ENCODE results near the gene PGLYRP1.

PGLYRP1 gene

DNA sequence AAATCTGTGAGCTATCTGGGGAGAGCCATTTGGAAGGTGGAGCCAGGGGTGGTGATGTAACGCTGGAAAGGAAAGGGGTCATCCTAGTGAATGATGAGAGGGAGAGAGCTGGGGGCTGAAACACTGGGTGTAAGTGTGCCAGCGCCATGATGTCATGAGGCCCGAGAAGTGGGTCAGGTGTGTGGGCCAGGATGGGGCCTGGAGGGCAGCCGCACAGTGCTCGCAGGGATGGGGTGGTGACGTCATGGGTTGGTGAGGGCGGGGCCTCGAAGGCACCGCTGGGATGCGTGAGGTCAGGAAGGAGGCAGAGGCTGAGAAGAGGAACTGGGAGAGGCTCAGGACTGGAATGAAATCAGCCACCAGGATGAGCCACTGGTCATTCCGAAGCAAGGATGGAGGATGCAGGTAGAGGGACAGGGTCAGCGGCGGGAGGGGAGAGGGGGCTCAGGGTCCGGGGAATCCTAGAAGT lies 23.2 kb downstream of the PGLYRP1 start:
- peak; percentile 19 for DNase-seq

DNA sequence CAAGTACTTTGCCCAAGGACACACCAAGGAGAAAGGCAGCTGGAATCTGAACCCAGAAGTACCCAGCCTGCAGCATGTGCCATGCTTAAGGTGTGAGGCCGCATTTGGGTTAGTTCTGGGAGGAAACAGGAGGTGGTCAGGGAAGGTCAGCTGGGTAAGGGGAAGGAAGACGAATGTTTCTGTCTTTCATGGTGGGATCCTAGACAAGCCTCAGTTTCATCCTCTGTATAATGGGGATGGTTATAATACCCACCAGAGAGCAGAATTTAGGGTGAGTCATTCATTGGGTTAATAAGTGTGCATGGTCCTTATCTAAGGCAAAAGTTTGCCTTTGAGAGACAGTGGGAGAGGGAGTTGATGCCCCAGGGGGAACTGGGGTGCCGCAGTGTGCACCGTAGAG lies 24.0 kb downstream of the PGLYRP1 start:
- DNase-seq, result no peak

DNA sequence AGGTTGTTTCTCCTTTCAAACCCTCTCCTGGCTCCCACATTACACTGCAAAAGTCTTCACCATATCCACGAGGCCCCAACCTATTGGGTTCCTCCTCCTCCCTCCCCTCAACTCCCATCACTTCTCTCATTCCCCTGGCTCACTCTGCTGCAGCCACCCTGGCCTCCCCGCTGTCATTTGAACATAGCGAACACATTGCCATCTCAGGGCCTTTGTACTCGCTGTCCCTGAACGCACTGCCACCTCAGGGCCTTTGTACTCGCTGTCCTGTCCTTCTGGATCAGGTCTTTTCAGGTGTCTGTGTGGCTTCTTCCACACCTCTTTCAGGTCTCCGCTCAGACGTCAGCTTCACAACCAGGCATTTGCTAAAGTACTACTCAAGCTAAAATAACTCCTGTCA lies 25.9 kb downstream of the PGLYRP1 start:
- no peak for DNase-seq

DNA sequence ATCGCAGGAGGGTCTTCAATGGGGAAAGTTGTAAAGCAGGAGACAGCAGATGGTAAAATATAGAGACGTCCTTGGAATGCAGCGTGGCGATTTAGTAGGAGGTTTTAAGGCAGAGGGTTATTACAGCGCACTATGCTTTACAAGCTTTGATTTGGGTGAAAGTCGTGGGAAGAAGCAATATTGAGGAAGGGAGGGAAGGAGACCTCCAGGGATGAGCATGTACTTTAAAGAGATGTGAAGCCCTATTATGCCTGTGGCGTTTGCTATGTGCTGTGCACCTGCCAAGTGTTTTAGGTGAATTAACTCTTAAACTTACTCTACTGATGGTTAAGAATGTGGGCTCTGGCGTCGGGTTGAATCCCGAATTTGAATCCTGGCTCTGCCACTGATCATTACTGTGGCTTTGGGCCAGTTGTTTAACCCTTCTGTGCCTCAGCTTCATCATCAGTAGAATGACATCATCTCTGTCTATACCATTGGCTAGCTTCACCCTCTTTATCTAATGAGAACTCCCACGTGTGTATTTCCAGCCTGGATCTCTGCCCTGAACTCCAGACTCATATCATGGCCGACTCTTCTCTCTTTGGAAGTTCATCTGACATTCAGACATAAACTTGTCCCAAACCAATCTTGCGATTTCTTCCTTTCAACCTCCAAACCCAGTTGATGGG lies 27.0 kb downstream of the PGLYRP1 start:
- DNase-seq, result no peak

DNA sequence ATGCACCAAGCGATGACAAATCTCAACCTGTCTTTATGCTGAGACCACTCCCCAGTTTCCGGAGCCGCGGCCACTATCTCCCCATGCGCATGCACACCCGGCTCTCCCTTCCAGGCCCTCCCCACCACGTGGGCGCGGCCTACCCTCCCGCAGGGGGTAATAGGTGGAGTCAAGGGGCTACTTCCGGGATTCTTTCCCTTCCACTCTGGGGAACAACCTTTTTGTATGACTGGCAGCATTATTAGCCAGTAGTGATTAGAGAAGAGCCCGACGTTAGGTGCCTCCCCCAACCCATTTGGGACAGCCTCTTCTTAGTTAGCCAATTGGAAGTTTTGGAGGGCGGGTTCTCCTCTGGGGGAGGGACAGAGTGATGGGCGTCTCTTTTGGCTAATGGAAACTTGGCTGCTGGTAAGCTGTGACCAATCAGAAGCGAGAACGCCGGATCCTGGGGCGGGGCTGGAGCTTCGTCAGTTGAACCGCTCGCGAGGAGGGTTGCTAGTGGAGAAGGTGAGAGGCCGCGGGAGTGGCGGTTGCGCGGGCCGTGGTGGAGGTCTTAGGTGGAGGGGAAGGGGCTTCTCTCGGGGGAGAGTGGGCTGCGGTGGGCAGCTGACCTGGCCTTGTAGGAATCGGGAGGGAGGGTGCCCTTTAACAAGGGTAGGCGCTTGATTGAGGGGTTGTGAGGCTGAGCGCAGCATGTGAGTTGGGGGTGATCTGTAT lies 27.7 kb downstream of the PGLYRP1 start, which contains the start of gene CCDC61:
TSS of gene CCDC61 (plus strand) at position 470 of the 717 bp plus-strand sequence. CDS start 7,552 bp downstream, outside the sequence.
- DNase-seq, result peak; percentile 96

DNA sequence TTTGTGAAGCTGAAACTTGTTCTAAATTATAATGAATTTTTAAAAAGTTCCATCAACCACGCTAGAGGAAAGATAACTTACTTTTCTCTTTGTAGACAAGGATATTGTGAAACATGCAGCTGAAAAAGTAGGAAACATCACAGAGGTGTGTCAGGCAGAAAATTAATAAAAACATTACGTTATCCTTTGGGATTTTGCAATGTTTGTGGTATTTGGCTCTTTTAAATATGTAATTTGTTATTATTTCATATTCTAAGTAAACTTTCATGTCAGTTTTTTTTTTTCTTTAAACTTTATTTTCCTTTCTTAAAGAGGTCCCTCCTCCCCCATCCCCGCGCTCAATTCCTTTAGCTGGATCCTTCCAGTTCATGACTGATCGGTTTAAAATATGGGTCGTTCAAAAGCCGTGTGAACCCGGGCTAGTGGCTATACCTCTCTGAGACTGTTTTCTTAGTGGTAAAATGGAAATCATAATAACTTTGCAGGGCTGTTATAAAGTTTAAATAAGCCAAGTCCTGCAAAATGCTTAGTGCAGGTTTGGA lies 28.3 kb downstream of the PGLYRP1 start:
- DNase-seq, result no peak

DNA sequence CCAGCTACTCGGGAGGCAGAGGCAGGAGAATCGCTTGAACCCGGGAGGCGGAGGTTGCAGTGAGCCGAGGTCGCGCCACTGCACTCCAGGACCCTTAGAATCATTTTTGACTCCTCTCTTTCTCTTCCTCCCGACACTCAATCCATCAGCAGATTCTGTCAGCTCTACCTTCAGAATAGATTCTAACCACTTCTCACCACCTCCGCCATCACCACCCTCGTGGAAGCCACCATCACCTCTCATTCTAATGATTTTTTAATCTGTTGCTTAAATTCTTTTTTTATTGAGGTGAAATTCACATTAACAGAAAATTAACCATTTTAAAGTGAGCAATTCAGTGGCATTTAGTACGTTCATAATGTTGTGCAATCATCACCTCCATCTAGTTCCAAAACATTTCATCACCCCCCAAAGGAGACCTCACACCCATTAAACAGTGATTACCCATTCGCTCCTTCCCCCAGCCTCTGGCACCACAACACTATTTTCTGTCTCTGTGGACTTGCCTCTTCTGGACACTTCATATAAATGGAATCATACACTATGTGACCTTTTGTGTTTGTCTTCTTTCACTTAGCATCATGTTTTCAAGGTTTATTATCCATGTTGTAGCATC lies 32.6 kb downstream of the PGLYRP1 start:
- DNase-seq, result no peak

DNA sequence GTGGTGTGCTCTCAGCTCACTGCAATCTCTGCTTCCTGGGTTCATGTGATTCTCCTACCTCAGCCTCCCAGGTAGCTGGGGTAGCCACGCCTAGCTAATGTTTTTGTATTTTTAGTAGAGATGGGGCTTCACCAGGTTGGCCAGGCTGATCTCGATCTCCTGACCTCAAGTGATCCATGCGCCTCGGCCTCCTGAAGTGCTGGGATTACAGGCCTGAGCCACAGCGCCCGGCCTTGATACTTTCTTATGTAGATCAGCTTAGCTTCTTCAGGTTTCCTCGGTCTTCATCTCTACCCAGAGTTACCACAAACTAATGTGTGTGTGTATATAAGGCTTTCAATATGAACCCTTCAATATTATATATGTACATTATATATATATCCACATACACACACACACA lies 37.5 kb downstream of the PGLYRP1 start:
- DNase-seq, result no peak

DNA sequence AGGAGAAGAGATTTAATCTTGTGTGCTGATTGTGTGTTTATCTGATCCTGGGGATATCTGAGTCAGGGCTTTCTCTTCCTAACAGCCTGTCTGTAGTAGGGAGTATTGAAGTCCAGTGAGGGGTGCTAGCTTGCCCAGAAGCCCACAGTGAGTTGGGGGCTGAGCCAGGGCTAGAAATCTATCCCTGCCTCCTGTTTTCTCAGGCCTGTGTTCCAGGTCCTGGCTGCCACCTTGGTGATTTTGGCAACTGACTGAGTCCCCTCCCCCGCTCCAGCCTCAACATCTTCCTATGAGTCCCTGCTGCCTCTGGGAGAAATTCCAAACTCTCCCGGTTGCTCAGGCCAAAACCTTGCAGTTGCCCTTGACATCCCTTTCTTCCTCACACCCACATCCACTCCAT lies 41.5 kb downstream of the PGLYRP1 start:
- no peak for DNase-seq

DNA sequence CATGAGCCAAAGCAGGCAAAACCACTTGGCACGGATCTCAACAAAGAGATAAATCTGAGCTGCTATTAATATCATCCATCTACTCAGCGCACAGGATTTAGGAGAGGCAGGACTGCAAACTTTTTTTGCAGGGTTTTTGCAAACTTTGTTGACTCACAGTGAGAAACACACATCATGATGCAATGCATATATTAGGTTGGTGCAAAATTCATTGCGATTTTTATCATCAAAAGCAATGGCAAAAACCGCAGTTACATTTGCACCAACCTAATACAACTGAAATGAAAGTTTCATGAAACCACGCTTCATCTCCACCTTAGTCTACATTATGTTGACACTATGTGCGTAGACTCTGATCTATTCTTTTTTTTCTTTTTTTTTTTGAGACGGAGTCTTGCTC lies 44.7 kb downstream of the PGLYRP1 start:
- no peak for DNase-seq

DNA sequence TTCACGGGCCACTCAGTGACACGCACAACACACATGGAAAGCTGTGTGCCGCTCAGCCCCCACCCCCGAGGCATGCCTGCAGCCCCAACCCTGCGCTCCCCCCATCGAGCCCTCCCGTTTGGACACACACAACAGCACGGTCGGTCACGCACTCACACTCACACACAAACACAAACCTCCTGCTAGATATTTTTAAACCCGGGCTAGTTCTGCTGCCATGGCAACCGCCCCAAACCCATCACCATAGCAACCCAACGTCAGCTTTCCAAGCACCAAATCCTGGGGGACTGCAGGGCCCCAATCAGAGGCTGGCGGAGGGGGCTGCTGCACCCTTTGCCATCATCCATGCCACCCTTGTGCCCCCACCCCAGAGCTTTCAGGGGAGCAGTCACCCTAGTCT lies 46.7 kb downstream of the PGLYRP1 start:
- no peak for DNase-seq

DNA sequence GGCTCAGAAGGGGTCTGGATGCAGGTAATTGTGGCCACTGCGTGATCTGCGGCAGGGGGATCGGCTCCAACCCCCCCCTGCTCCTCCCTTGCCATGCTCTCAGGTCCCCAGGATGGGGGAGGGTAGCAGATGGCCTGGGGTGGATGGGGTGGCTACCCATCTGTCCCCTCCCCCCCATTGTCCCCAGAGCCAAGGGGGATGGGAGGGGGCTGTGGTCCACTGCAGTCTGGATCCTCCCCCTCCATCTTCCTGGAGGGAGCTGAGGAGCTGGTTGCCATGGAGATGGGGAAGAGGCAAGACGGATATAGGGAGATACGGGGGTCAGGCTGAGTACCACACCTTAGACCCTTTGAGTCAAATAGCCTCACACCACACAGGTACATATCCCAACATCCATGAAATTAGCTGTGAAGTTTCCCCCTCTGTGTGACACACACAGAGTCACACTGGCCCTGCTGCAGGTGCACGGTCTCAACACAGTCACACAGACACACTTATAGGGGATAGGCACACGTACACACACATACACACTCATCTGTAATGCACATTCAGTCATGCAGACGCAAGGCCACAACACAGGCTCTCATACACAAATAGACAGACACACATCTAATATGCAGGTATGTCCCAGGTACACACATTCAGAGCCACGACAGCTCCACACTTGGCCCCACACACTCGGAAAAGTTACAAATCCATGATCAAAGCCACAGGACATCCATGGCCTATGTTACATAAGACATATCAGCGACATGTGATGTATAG lies 47.4 kb downstream of the PGLYRP1 start:
- DNase-seq, result no peak

DNA sequence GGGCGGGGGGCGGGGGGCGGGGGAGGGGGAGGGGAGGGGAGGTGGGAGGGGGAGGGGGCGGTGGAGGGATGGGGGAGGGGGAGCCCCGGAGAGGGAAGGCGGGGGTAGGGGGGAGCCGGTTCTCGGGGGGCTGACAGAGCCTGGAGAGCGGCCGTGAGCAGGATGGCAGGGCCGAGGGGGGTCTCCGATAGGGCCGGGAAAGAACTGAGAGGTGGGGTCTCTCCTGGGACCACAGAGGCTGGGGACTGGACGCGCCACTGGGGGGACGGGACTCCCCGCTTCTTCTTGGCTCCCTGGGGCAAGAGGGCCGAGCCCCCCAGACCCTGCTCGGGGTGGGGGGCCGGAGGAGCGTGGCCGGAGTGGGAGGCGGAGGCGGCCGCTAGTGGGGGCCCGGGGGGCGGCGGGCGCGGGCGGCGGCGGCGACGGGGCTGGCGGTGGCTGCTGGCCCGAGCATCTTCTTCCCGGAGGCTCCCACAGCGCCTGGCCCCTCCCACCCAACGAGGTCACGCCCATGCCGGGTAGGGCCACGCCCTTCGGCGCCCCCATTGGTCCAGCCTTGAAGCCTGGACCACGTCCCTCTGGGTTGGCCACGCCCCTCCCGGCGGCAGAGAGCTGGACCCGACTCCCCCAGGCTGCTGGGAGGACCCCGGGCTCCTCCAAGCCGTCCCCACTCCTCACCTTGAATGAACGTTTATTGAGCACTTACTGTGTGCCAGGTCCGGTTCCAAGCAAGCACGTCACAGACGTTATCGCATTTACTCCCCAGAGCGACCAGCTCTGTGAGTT lies 49.1 kb downstream of the PGLYRP1 start, which contains the start of gene NOVA2:
TSS of gene NOVA2 (minus strand) at position 313 of the 786 bp plus-strand sequence. CDS start 514 bp downstream, outside the sequence.
- peak; percentile 23 for DNase-seq

DNA sequence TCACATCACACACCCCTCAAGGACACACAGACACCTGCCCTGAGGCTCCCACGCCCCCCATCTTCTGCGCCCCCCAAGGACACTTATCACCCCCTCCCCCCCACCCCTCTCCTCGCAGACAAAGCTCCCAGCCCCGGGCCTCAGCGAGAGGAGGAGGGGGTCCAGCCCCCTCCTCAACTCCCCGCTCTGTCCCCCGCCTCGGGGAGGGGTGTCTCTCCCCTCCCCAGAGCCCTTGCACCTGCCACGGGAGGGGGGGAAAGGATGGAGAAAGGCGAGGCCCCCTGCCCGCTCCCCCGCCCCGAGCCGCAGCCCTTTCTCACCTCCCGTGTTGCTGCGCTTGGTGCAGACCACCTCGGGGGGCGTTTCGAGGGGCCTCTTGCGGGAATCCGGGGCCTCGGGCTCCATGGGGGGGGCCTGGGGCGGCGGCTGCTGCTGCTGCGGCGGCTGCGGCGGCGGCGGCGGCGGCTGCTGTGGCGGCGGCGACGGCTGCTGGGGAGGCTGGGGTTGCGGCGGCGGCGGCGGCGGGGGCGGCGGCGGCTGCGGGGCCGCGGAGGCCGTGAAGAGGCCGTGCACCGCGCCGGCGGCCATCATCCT lies 49.8 kb downstream of the PGLYRP1 start:
- peak; percentile 14 for DNase-seq

DNA sequence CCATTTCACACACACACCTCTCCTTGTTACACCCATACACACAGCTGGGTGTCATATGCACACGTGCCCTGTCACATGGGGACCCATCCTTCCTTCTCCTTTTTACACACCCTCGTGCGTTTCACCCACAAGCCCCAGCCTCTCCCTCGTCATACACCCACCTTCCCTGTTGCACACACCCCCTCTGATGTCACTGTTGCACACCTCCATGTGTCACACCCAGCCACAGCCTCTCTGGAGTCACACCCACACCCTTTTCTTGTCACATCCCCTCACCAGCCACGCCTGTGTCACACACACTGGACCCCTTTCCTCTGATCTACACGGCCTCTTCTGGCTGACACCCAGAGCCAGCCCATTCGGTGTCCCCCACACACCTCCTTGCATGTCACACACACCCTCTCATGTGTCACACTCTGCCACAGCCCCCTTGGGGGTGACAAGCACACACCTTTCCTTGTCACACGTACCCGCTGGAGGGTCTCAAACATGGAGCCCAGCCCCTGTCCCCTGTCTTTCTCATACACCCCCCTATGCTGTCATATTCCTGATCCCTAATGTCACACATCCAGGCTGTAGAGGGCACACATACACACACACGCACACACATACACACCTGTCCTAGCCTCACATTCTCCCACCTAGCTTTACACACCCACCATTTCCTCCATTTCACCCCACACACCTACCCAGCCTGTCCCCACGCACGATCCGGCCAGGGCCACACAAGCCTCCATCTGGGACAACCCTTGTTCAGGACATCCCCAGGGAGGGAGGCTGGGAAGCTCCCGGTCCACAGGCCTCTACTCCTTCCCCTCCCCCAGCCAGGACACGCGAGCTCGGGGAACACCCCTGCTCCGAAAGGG lies 50.5 kb downstream of the PGLYRP1 start:
- DNase-seq, result no peak

DNA sequence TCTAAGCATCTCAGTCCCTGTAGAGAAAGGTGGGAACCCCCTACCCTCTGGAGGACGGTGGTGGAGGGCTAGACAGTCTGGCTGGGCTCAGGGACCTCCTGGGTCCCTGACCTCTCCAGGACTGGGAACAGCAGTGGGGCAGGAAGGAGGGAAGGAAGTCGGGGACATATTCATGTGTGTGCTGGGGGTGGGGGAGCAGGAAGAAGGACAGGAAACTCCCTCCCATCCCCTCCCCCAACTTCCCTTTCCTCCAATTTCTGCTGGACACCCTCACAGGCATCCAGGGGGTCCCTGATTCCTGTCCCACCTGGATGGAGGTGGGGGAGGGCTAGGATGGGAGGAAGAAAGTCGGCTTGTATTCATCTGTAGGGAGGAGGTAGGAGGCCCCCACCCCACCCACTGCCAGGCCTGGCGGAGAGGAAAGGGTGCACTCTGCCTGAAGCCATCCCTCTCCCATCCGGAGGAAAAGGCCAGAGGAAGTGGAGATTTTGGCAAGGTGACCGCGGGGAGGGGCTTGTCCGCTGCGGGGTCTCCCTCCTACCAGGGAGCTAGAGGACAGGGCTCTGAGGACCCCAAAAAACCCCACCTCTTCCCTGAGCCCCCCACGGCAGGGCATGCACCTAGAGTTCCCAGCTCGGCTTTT lies 51.5 kb downstream of the PGLYRP1 start:
- no peak for DNase-seq

DNA sequence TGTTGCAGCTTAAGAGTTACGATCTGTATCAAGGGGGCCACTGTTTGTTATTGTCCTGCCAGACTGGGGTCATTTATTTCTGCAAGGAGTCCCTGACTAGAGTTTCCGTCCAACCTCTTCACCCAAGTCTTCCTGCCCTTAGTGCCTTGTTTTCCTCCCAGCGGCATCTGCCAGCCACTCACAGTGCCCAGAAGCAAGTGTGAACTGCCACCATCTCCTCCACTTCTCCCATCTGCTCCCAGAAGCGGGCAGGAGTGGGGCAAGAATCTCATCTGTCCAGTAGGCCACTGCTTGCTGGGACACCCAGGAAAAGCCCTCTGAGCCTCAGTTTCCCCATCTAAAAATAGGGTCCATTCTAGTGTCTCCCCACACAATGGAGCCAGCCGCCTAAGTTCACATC lies 53.2 kb downstream of the PGLYRP1 start:
- no peak for DNase-seq

All from CD4-positive, alpha-beta T cell treated with Interleukin-6 for 4 hours (primary cell).